NT2/D1 (cell line): ENCODE results near the gene FOCAD.

Experiments used
- DNase-seq: peaks from one replicate; pipeline ENCODE4 v3.0.0-alpha.2; 2011; ENCODE audit warnings: low read depth, low spot score
- H3K27me3 ChIP-seq: 2 replicates; pipeline ENCODE4 v1.6.0; 2011; ENCODE audit warnings: mild to moderate bottlenecking; ENCODE audit not compliant: insufficient read length, insufficient read depth
- H3K36me3 ChIP-seq: 2 replicates; pipeline ENCODE4 v1.6.1; 2011; ENCODE audit warnings: mild to moderate bottlenecking, low read length, mixed read lengths; ENCODE audit not compliant: insufficient read depth, insufficient read length
- H3K4me1 ChIP-seq: 2 replicates; pipeline ENCODE4 v1.5.1; 2011; ENCODE audit not compliant: insufficient read depth, insufficient read length
- H3K4me3 ChIP-seq: 2 replicates; pipeline ENCODE4 v1.5.1; 2011; ENCODE audit warnings: low read depth; ENCODE audit not compliant: insufficient read length
- H3K9ac ChIP-seq: 2 replicates; pipeline ENCODE4 v1.6.0; 2011; ENCODE audit warnings: low read depth; ENCODE audit not compliant: insufficient read length
- H3K9me3 ChIP-seq: 2 replicates; pipeline ENCODE4 v1.5.1; 2011; ENCODE audit warnings: mild to moderate bottlenecking, low read length; ENCODE audit not compliant: insufficient read depth
- SUZ12 ChIP-seq: IDR thresholded peaks from 2 replicates; pipeline ENCODE4 v1.6.1; 2011; ENCODE audit not compliant: insufficient read length, insufficient read depth; ENCODE audit errors: extremely low read depth
- YY1 ChIP-seq: IDR thresholded peaks from 2 replicates; pipeline ENCODE4 v1.6.1; 2011; ENCODE audit not compliant: insufficient read length, insufficient read depth
- ZNF274 ChIP-seq: IDR thresholded peaks from 2 replicates; pipeline ENCODE4 v1.6.1; 2011; ENCODE audit warnings: mild to moderate bottlenecking, low read depth, low read length

The FOCAD gene

GRCh38 chr9:20734275-20734674 is 50.2 kb downstream of the FOCAD start:
- H3K9ac ChIP-seq, result no peak overlapping the region
- DNase-seq, result no peak
- peaks cover 18% of the 10 kb centered on the region for H3K36me3 ChIP-seq
- H3K4me1 ChIP-seq, result no peaks in the 10 kb centered on the region
- TF ChIP-seq ZNF274 (no peak), SUZ12 (no peak), YY1 (no peak)
- no peak overlapping the region for H3K4me3 ChIP-seq
- H3K27me3 ChIP-seq, result no peaks in the 10 kb centered on the region
- H3K9me3 ChIP-seq, result no peaks in the 10 kb centered on the region

- Histone ChIP-seq H3K27me3 (no peaks in the 10 kb centered on the region), H3K9ac (no peak overlapping the region), H3K9me3 (no peaks in the 10 kb centered on the region), H3K4me1 (no peaks in the 10 kb centered on the region), H3K4me3 (no peak overlapping the region), H3K36me3 (peaks cover 43% of the 10 kb centered on the region)
- DNase-seq, result no peak
- TF ChIP-seq YY1, result no peak
- no peak for TF ChIP-seq ZNF274
- TF ChIP-seq SUZ12, result no peak
Observed at GRCh38 chr9:20740304-20740703, 56.2 kb downstream of the FOCAD start.

GRCh38 chr9:20740929-20741582 is 57.0 kb downstream of the FOCAD start:
- Histone ChIP-seq H3K9ac (no peak overlapping the region), H3K36me3 (peaks cover 43% of the 10 kb centered on the region), H3K27me3 (no peaks in the 10 kb centered on the region), H3K4me1 (no peaks in the 10 kb centered on the region), H3K4me3 (no peak overlapping the region), H3K9me3 (no peaks in the 10 kb centered on the region)
- no peak for DNase-seq
- no peak for TF ChIP-seq YY1
- TF ChIP-seq ZNF274, result no peak

- TF ChIP-seq ZNF274 (no peak), SUZ12 (no peak), YY1 (no peak)
- peaks cover 34% of the 10 kb centered on the region for H3K36me3 ChIP-seq
- no peak overlapping the region for H3K9ac ChIP-seq
- H3K4me1 ChIP-seq, result no peaks in the 10 kb centered on the region
- H3K9me3 ChIP-seq, result no peaks in the 10 kb centered on the region
- no peak for DNase-seq
- no peaks in the 10 kb centered on the region for H3K27me3 ChIP-seq
- no peak overlapping the region for H3K4me3 ChIP-seq
Observed at GRCh38 chr9:20742833-20743232, 58.8 kb downstream of the FOCAD start.

GRCh38 chr9:20744036-20744630 is 60.1 kb downstream of the FOCAD start:
- H3K4me3 ChIP-seq, result no peak overlapping the region
- no peaks in the 10 kb centered on the region for H3K27me3 ChIP-seq
- H3K9ac ChIP-seq, result no peak overlapping the region
- DNase-seq, result no peak
- H3K36me3 ChIP-seq, result peaks cover 33% of the 10 kb centered on the region
- H3K9me3 ChIP-seq, result no peaks in the 10 kb centered on the region
- no peak for TF ChIP-seq ZNF274
- no peak for TF ChIP-seq YY1
- no peak for TF ChIP-seq SUZ12
- no peaks in the 10 kb centered on the region for H3K4me1 ChIP-seq

- Histone ChIP-seq H3K4me3 (no peak overlapping the region), H3K9me3 (no peaks in the 10 kb centered on the region), H3K27me3 (no peaks in the 10 kb centered on the region), H3K4me1 (no peaks in the 10 kb centered on the region), H3K36me3 (peaks cover 17% of the 10 kb centered on the region), H3K9ac (no peak overlapping the region)
- no peak for DNase-seq
- TF ChIP-seq SUZ12 (no peak), ZNF274 (no peak)
Observed at GRCh38 chr9:20746967-20747366, 62.9 kb downstream of the FOCAD start.

GRCh38 chr9:20749496-20750198 is 65.6 kb downstream of the FOCAD start:
- H3K4me3 ChIP-seq, result no peak overlapping the region
- peaks cover 4% of the 10 kb centered on the region for H3K36me3 ChIP-seq
- no peaks in the 10 kb centered on the region for H3K27me3 ChIP-seq
- no peak for DNase-seq
- H3K4me1 ChIP-seq, result no peaks in the 10 kb centered on the region
- no peak overlapping the region for H3K9ac ChIP-seq
- no peak for TF ChIP-seq ZNF274
- TF ChIP-seq SUZ12, result no peak
- no peak for TF ChIP-seq YY1
- no peaks in the 10 kb centered on the region for H3K9me3 ChIP-seq
